GM21381 (cell line): Measurements from ENCODE around the gene PSMD12.
A peak's percentile ranks its signal among the peaks of the same experiment; 100 is the strongest.
"Not testable (repeated sequence)": the region's sequence is repeated elsewhere in the genome, so short reads cannot be mapped to it uniquely, and the experiment has no call there.

Experiments used
- ATAC-seq: cut with Tn5 transposase; IDR thresholded peaks from one replicate; pipeline ENCODE4 v1.9.1; 2021; ENCODE audit warnings: mild to moderate bottlenecking, moderate library complexity; ENCODE audit not compliant: unreplicated experiment

The PSMD12 gene

GRCh38 chr17:67366193-67367157 lies at the start of gene PSMD12:
Gene PSMD12 (minus strand): TSS chr17:67366577. CDS start chr17:67366519, 58 bp downstream.
- ATAC-seq = peak; percentile 90

- no peak for ATAC-seq
Measured at GRCh38 chr17:67415291-67415690, 48.9 kb upstream of the PSMD12 start.

- ATAC-seq = no peak
Measured at GRCh38 chr17:67414559-67414958, 48.2 kb upstream of the PSMD12 start.

GRCh38 chr17:67414130-67414529 lies 47.8 kb upstream of the PSMD12 start:
- no peak for ATAC-seq

GRCh38 chr17:67413388-67413787 lies 47.0 kb upstream of the PSMD12 start:
- no peak for ATAC-seq

GRCh38 chr17:67412941-67413340 lies 46.6 kb upstream of the PSMD12 start:
- no peak for ATAC-seq

GRCh38 chr17:67412032-67412431 lies 45.7 kb upstream of the PSMD12 start:
- ATAC-seq = no peak

- no peak for ATAC-seq
Measured at GRCh38 chr17:67411397-67411796, 45.0 kb upstream of the PSMD12 start.

- ATAC-seq = not testable (repeated sequence)
Measured at GRCh38 chr17:67408455-67408830, 42.1 kb upstream of the PSMD12 start.

GRCh38 chr17:67403483-67403882 lies 37.1 kb upstream of the PSMD12 start:
- no peak for ATAC-seq

- no peak for ATAC-seq
Measured at GRCh38 chr17:67403065-67403464, 36.7 kb upstream of the PSMD12 start.

GRCh38 chr17:67401598-67402504 lies 35.5 kb upstream of the PSMD12 start:
- ATAC-seq = no peak

GRCh38 chr17:67401106-67401505 lies 34.7 kb upstream of the PSMD12 start:
- ATAC-seq = no peak

- no peak for ATAC-seq
Measured at GRCh38 chr17:67400193-67400592, 33.8 kb upstream of the PSMD12 start.

GRCh38 chr17:67399676-67400075 lies 33.3 kb upstream of the PSMD12 start:
- ATAC-seq = no peak

GRCh38 chr17:67393809-67394397 lies 27.5 kb upstream of the PSMD12 start:
- ATAC-seq = no peak

GRCh38 chr17:67392111-67392510 lies 25.7 kb upstream of the PSMD12 start:
- no peak for ATAC-seq

- peak; percentile 92 for ATAC-seq
Measured at GRCh38 chr17:67390646-67391361, 24.4 kb upstream of the PSMD12 start.

GRCh38 chr17:67390006-67390645 lies 23.7 kb upstream of the PSMD12 start:
- no peak for ATAC-seq

- no peak for ATAC-seq
Measured at GRCh38 chr17:67388986-67389385, 22.6 kb upstream of the PSMD12 start.
